Measurements from ENCODE around the gene CMTM7.
"Not testable (repeated sequence)": the region's sequence is repeated elsewhere in the genome, so short reads cannot be mapped to it uniquely, and the experiment has no call there.

CMTM7 gene

DNA sequence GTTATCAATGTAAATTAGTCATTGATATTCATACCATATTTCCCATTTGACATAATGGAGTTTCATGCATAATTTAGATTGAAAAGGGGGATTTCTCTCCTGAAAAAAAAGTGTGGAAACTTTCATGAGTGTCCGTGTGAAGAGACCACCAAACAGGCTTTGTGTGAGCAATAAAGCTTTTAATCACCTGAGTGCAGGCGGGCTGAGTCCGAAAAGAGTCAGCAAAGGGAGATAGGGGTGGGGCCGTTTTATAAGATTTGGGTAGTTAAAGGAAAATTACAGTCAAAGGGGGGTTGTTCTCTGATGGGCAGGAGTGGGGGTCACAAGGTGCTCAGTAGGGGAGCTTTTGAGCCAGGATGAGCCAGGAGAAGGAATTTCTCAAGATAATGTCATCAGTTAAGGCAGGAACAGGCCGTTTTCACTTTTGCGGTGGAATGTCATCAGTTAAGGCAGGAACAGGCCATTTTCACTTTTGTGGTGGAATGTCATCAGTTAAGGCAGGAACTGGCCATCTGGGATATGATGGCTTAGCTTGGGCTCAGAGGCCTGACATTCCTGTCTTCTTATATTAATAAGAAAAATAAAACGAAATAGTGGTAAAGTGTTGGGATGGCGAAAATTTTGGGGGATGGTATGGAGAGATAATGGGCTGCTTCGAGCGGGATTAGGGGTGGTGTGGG, 69.3 kb downstream of the CMTM7 start:
- not testable (repeated sequence) for DNase-seq

DNA sequence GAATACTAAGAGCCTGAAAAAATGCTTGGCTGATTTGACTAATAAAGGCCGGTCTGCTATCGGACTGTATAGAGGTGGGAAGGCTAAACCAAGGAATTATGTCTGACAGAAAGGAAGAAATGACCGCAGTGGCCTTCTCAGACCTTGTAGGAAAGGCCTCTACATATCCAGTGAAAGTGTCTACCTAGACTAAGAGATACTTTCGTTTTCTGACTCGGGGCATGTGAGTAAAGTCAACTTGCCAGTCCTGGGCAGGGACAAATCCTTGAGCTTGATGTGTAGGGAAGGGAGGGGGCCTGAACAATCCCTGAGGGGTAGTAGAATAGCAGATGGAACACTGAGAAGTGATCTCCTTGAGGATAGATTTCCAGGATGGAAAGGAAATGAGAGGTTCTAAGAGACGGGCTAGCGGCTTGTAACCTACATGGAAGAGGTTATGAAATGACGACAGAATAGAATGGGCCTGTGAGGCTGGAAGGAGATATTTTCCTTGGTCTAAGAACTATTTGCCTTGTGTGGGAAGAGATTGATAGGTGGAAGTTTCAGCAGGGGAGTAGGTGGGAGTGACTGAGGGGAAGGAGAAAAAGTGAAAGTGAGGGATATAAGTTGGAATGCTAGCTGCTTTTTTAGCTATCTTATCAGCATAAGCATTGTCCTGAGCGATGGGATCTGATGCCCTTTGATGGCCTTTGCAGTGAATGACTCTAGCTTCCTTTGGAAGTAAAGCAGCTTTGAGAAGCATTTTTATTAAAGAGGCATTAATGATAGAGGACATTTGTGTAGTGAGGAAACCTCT, 70.7 kb downstream of the CMTM7 start:
- DNase-seq, result not testable (repeated sequence)

DNA sequence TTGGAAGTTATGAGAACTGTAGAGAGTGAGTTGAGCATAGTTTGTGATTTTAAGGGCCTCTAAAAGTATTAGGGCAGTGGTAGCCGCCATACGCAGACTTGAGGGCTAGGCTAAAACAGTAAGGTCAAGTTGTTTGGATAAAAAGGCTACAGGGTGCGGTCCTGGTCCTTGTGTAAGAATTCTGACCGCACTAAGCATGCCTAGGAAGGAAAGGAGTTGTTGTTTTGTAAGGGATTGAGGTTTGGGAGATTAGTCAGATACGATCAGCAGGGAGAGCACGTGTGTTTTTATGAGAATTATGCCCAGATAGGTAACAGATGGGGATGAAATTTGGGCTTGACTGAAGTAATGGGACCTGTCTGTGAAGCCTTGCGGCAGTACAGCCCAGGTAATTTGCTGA, 71.8 kb downstream of the CMTM7 start:
- not testable (repeated sequence) for DNase-seq

DNA sequence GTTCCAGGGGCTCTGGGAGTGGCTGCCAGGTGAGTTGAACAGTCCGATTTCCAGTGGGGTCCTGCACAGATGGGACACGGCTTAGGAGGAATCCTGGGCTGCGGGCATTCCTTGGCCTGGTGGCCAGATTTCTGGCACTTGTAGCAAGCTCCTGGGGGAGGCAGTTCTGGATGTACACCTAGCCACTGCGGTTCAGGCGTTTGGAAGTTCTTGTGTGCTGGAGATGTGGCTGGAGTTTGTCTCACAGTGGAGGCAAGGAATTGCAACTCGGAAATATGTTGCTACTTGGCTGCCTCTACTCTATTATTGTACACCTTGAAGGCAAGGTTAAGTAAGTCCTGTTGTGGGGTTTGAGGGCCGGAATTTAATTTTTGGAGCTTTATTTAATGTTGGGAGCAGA, 73.1 kb downstream of the CMTM7 start:
- not testable (repeated sequence) for DNase-seq

DNA sequence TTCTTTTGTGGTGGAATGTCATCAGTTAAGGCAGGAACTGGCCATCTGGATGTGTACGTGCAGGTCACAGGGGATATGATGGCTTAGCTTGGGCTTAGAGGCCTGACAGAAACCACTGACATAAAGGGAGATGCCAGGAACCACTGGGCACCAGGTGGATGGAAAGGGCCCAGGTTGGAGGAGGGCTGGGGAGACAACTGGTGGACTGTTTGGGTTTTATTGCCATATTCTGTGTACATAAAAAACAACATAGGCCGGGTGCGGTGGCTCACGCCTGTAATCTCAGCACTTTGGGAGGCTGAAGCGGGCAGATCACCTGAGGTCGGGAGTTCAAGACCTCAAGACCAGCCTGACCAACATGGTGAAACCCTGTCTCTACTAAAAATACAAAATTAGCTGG, 75.2 kb downstream of the CMTM7 start:
- DNase-seq, result not testable (repeated sequence)

DNA sequence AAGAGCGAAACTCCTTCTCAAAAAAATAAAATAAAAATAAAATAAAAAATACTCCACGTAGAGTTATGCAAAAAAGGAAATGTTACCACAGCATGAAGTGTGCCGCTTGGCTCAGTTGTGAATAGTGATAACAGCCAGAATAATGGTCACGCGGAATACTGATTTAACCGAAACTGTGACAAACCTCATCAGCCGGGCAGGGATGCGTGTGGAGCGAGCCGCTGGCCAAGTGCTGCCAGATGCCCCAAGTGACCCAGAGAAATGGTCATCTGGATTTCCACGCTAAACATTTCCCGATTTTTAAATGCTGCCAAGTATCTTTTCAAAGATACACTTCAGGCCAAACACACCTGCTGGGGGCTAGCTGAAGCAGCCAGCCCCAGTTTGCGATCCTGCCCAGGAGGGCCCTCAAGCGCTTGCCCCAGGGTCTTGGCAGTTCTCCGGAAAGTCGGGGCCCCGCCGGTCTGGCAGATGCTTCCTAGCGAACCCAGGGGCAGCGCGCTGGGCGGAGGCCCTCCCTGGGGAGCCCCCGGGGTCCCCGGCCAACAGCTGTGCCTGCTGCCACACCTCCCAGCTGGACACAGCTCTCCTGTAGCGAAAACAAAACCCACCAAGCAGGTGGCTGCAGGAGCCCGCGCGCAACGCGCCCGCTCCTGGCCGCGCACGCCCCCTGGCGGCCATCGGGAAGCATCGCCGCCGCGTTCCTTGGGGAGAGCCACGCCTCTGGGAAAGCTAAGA, 75.8 kb downstream of the CMTM7 start:
- DNase-seq, result peak; percentile 94

DNA sequence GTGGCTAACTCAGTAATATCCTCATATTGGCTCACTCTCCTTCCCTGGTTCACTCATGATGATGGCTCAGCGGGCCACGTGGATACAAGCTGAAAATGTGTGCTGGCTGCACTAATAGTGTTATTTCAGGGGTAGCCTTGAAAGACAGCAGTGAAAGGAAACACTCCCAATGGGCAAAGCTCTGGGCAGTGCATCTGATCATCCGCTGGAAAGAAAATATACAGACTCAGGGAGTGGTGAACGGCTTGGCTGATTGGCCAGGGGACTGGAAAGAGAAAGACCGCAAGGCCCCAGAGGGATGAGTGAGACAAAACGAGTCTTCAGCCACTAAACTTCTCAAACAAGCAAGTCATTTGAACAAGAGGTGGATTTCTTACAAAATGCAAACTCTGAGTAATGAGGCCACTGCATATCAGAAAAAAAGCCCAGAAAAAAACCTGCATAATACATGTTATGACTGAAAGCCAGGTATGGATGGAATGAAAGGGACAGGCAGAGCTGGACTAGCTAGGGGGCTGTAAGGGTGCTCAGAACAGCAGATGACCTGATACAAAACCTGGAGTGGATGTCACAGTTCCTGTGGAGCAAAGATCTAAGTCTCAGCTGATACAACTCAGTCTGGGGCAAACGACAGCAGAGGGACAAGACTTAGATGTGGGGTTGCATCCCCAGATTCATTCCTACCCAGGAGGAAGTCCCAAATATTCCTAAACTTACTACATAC, 77.7 kb downstream of the CMTM7 start:
- peak; percentile 39 for DNase-seq

DNA sequence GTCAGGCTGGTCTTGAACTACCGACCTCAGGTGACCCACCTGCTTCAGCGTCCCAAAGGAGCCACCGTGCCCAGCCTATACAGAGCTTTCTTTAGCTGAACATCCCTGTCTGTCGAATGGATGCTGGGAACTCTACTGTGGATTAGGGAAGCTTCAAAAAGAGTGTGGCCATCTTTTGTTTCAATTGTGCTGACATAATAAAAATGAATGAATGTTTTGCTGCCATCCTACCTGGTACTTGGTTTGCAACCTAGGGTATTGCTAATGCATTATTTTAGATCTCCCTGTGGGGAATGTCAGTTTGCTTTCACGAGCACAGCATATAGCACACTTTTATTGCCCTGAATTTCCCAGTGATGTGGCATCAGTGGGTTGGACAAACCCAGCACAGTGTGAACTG, 78.7 kb downstream of the CMTM7 start:
- DNase-seq, result no peak

DNA sequence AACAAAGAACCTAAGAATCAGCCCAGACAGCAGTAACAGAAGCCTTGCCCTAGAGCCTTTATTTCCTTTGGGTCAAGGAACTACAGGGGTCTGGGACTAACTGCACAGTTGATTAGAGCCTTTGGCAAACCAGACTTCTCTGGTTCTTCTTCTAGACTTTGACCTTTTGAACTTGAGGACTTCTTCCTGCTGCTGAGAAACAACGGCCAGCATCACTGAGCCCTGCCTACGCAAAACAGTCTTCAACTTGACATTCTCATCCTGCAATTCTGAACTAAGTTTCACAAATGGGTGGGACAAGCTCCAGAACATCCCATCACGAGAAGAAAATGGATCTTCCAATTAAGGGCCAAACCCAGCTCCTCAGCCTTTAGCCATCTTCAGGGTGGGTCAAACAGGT, 79.6 kb downstream of the CMTM7 start:
- DNase-seq, result no peak

DNA sequence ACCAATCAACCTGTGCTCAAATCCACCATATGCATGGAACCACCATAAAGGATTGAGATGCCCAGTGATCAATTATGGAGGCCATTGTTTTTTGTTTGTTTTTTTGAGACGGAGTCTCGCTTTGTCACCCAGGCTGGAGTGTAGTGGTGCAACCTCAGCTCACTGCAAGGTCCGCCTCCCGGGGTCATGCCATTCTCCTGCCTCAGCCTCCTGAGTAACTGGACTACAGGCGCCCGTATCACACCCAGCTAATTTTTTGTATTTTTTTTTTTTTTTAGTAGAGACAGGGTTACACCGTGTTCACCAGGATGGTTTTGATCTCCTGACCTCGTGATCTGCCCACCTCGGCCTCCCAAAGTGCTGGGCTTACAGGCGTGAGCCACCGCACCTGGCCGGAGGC, 80.5 kb downstream of the CMTM7 start:
- DNase-seq, result not testable (repeated sequence)

DNA sequence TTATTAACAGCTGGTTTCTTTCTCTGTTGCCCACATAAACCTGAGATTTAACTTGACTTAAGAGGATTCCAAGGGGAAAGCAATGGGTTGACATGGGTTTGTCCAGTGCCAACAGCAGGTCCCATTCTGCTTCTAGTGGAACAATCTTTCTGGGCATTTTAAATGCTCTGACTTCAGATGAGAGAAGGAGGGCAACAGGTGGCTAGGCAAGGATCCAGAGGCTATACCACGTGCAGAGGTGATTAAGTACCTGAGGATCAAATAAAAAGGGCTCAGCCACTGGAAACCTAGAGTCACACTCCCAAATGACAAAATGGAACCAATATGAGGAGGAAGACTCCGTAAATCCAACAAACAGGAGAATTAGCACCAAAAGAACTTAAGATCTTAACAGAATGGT, 82.5 kb downstream of the CMTM7 start:
- no peak for DNase-seq

DNA sequence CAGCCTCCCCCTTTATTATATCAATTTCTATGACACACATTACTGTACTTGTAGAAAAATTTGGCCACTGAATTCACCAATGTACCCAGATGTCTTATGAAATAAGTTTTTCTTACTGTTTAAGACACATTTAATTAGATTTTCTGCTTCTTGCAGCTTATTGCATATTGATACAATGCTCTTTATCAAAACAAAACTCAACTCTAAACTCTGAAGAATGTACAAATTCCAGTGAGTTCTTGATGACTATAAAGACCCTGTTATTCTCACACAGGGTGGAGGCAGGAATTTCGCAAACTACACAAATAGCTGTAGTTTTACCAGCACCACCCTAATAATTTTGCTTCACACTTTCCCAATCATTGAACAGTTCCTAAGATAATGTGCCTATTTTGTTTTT, 89.0 kb downstream of the CMTM7 start:
- no peak for DNase-seq

DNA sequence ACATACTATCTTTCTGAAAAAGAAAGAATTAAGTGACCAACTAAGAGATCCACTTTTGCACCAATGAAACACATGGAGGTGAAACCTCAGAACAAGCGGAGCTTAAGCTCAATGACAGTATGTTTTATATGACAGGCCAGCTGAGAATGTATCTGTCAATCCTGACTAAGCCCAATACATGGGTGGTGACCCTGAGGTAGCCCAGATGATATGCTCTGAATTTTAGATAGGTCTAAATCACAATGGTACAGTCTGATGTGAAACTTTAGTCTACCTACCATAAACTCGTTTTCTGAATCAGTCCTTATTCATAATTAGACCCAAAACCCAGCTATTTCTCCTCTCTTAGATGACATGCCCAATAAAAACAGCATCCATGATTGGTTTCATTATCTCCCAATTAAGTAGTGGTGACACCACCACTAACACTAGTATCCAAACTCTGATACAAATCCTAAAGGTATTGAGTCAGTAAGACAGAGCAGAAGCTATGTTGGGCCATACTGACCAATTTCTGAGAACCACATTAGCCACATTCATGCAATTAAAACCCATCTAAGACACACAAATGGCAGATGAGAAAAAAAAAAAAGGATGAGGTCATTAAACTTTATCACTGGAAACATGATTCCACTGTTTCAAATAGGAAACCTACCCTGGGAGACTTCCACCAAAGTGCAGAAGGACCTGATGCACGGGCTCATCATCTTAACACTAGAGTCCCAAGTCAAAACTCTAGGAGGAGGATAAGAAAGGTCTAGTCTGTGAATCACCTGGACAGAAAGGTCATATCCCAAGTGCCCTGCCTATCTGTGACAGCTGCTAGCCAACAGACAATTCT, 90.4 kb downstream of the CMTM7 start:
- DNase-seq, result no peak

DNA sequence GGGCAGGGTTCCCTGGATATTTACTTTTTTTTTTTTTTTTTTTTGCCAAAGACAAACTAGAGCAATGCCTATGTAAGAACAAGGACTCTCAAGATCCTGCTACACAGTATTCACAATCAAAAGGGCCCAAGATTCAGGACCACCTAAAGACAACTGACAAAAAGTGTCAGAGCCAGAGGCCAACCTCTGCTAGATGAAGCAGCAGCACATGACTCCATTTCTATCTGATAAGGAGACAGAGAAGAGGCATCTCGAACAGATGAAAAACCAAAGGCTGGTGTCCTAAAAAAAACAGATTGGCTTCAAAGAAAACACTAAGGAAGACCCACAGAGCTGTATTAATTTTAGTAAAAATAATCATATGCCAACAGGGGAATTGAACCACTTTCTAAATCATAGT, 91.0 kb downstream of the CMTM7 start:
- no peak for DNase-seq

DNA sequence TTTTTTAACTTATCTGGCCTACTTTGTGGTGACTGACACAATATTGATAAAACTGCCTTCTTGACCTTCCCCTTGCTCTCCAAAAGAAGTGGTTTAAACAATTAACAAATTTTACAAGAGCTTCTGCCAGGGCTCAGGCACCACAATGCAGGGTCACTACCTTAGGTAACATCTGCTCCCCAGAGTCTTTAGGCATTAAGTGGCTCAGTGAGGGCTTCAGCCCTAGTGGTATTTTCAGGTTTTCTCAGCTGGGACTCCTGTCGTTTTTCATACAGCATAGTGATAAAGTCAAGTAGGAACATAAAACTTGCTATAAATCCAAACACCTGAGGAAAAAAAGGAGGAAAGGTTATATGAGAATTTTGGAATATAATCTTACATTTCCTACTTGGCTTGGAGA, 92.1 kb downstream of the CMTM7 start:
- no peak for DNase-seq

DNA sequence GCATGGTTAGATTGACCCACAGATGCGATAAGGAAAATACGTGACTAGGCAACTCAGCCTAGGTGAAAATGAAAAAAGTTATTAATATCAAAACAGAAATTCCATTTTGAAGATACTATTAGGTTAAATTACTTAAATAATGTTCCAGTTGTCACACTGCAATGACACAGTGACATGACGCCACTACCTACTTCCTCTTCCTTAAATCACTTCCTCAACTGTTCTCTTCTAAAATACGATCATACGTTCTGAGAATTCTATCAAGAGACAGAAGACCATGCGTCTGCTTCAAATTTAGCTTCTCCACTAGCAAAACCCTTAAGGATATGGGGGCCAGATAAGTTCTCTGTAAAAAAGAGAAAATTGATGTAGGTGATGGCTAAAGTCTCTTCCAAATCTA, 92.8 kb downstream of the CMTM7 start:
- no peak for DNase-seq

DNA sequence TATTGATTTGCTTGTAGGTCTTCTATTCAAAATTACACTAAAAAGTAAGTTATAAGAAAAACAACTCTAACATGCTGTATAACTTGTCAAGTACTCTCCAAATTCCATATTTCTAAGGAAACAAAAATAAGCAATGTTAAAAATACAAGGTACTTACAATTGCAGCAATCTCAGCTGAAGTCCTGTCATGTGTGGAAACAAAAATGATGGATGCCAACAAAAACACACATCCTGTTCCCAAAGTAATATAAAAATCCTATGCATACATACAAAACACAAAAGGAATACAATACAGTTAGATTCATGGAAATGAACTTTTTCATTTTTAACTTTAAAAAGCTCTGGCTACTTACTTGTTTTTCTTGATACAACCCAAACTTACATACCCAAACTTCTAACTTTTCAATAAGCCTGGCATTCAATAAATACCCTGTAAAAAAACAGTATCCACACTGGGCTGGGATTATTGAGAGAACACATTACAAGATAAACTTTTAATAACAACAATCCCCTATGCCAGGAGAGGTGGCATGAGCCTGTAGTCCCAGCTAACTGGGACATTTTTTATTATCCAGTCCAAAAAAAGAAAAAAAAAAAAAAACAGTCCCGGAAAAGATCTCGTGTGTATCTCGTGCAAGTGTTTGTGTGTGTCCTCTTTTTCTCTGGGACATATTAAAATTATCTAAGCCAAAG, 96.3 kb downstream of the CMTM7 start:
- DNase-seq, result no peak

DNA sequence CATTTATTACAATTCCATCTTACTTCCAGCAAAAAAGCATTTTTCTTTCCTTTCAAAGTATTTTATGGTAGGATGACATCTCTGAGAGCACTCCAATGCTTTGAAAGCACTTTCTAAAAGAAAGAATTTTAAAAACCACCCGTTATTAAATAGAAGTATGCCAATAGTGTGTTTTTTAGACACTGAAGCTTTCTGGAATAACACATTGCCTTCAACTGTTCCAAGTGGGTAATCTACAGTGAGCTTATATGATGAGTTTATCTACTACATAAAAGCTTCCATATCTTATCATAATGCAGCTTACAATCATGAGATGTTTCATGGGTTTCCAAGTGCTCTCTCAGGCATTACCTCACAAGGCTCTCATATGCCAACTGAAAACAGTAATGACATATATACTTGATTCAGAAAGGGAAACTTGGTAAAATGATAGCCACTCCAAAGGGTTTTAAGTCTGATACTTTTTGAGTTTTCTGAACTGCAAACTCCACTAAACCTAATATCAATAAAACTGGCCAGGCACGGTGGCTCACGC, 96.9 kb downstream of the CMTM7 start:
- DNase-seq, result no peak

DNA sequence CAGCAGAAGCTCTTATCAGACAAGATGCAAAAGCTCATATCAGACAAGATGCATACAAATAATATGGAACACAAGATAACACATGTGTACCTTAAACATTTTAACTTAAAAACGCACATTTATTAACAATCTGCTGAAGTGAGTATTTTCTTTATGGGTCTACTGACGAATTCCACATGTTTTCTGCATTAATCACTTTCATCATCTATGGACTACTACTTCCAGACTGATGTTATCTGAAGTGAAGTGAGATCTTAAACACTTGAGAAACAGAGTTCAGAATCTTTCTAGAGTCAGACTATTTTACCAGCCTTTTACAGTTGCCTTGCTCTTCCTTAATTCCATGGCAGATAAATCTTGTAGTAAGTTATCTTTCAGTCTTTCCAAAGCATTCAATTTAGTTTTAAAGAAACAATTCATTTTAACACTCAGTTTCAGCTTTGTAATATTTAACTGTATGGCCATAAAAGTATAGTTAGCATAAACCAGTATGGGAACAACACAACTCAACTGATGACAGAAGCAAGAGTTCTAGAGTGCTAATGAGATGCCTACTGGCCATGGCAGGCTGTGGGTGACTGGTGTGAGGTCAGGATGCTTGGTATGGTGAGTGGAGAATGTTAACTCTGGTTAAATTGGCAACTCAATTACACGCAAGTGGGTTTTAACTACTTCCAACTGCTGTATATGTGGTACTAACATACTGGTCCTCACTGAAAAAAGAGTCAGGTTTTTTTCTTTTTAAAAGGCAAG, 101.2 kb downstream of the CMTM7 start:
- no peak for DNase-seq

Data from retina (tissue), 1 donor.